HepG2 (cell line): ENCODE measurements around the gene BSX. TPM values are rescaled to one million over a fixed set of nuclear protein-coding genes. Genes with fewer than 3 reads are reported as not detected.

ENCODE experiments used
- ATAC-seq: fragments of 200-7000 bp; cut with Tn5 transposase; 3 replicates; pipeline ENCODE4 v1.9.1; 2020; ENCODE audit warnings: mild to moderate bottlenecking, moderate library complexity
- BruUV-seq: library from RNA; stranded (reverse); fragments of 400-500 nt; replicated peaks from 2 replicates; lab custom pipeline; 2021; lab: Mats Ljungman, UMichigan
- CTCF ChIA-PET: fragments of 300-600 bp; formaldehyde crosslinking; extraction: SDS; loops from one replicate; lab custom pipeline; 2021; ENCODE audit warnings: low total read pairs, inconsistent platforms, low intra/inter-chr PET ratio; lab: Yijun Ruan, JAX
- POLR2A ChIA-PET: fragments of 350-600 bp; sonication (Branson Sonifier 250); formaldehyde crosslinking; loops from one replicate; lab custom pipeline; 2020; ENCODE audit warnings: antibody characterized with exemption, inconsistent platforms; lab: Yijun Ruan, JAX
- DNase-seq: peaks from one replicate; pipeline ENCODE4 v3.0.0-alpha.2; 2015; ENCODE audit warnings: low spot score
- FAIRE-seq: peaks from 3 replicates; lab custom pipeline; 2011; peaks lifted over from hg19 to GRCh38; lab: Jason Lieb, UNC
- H2AFZ ChIP-seq: one replicate; pipeline ENCODE4 v1.6.1; 2011; ENCODE audit warnings: low read length, inconsistent platforms
- H3K27ac ChIP-seq: fragments of 300-600 bp; 3 replicates; pipeline ENCODE4 v1.8.0; 2011; ENCODE audit warnings: mixed run types, mild to moderate bottlenecking, mixed read lengths, low read length, inconsistent platforms; ENCODE audit not compliant: insufficient read depth; ENCODE audit errors: extremely low read length
- H3K27me3 ChIP-seq, 2 experiments: fragments of 200-600 bp in 1 of 2; 2 replicates in 1 of 2; 3 replicates in 1 of 2; pipeline versions ENCODE4 v1.6.0 to v1.8.0; 2011; ENCODE audit warnings: low read length in 2 of 2, mild to moderate bottlenecking in 2 of 2, moderate library complexity in 2 of 2, inconsistent platforms in 1 of 2; ENCODE audit not compliant: insufficient read depth in 2 of 2, control insufficient read depth in 1 of 2
- H3K36me3 ChIP-seq, 2 experiments: fragments of 200-600 bp in 1 of 2; replicated peaks in 1 of 2; 2 replicates in 1 of 2; 3 replicates in 1 of 2; pipeline versions ENCODE4 v1.5.1 to v1.8.0; 2011; ENCODE audit warnings: low read length in 2 of 2, inconsistent platforms in 1 of 2; ENCODE audit not compliant: insufficient read depth in 2 of 2, control insufficient read depth in 1 of 2
- H3K4me1 ChIP-seq: 2 replicates; pipeline ENCODE4 v1.5.1; 2012; ENCODE audit warnings: low read length, inconsistent platforms; ENCODE audit not compliant: insufficient read depth
- H3K4me2 ChIP-seq: 2 replicates; pipeline ENCODE4 v1.6.0; 2011; ENCODE audit warnings: low read depth, low read length, inconsistent platforms
- H3K4me3 ChIP-seq, 3 experiments: fragments of 200-600 bp in 1 of 3; sonication (generic), shearing (Covaris generic) in 1 of 3; replicated peaks in 1 of 3; 2 replicates each; pipeline ENCODE4 v1.5.1; 2011 to 2016; ENCODE audit warnings: low read length in 3 of 3, inconsistent platforms in 2 of 3, low read depth in 2 of 3, mild to moderate bottlenecking in 2 of 3, control low read depth in 1 of 3, mixed read lengths in 1 of 3; ENCODE audit not compliant: insufficient read depth in 1 of 3
- H3K79me2 ChIP-seq: one replicate; pipeline ENCODE4 v1.6.1; 2011; ENCODE audit warnings: low read length, inconsistent platforms; ENCODE audit not compliant: insufficient read depth
- H3K9ac ChIP-seq: 2 replicates; pipeline ENCODE4 v1.6.0; 2011; ENCODE audit warnings: mild to moderate bottlenecking, low read depth, low read length, inconsistent platforms; ENCODE audit not compliant: insufficient read depth
- H3K9me3 ChIP-seq: 2 replicates; pipeline ENCODE4 v1.5.1; 2012; ENCODE audit warnings: mild to moderate bottlenecking, low read length
- H4K20me1 ChIP-seq: 2 replicates; pipeline ENCODE4 v1.6.0; 2011; ENCODE audit warnings: inconsistent platforms, mild to moderate bottlenecking, low read length, moderate library complexity; ENCODE audit not compliant: insufficient read depth
- DNMT1 ChIP-seq: sonication (generic); formaldehyde crosslinking; IDR thresholded peaks from 2 replicates; pipeline ENCODE4 v1.5.1; 2020; ENCODE audit warnings: mild to moderate bottlenecking, missing genetic modification reagents
- KLF6 ChIP-seq: IDR thresholded peaks from 2 replicates; pipeline ENCODE4 v1.8.0; 2016; ENCODE audit warnings: missing biosample characterization, missing genetic modification reagents
- NFATC3 ChIP-seq: sonication (generic); formaldehyde crosslinking; IDR thresholded peaks from 2 replicates; pipeline ENCODE4 v1.5.1; 2020; ENCODE audit warnings: mild to moderate bottlenecking, missing genetic modification reagents
- PAF1 ChIP-seq: IDR thresholded peaks from 2 replicates; pipeline ENCODE4 v1.6.1; 2016; ENCODE audit warnings: missing genetic modification reagents, missing compliant biosample characterization
- PAWR ChIP-seq: sonication (generic); formaldehyde crosslinking; IDR thresholded peaks from 2 replicates; pipeline ENCODE4 v1.4.0; 2020; ENCODE audit warnings: missing genetic modification reagents, mild to moderate bottlenecking, borderline replicate concordance
- REPIN1 ChIP-seq: sonication (generic); formaldehyde crosslinking; IDR thresholded peaks from 2 replicates; pipeline ENCODE4 v1.8.0; 2022; ENCODE audit warnings: missing genetic modification reagents, low read depth, mild to moderate bottlenecking, borderline replicate concordance
- STAT5B ChIP-seq: sonication (generic); formaldehyde crosslinking; IDR thresholded peaks from 2 replicates; pipeline ENCODE4 v1.4.0; 2020; ENCODE audit warnings: missing genetic modification reagents
- ZBTB3 ChIP-seq: sonication (generic); formaldehyde crosslinking; IDR thresholded peaks from 2 replicates; pipeline ENCODE4 v1.4.0; 2020; ENCODE audit warnings: low read depth, mild to moderate bottlenecking, moderate library complexity, missing genetic modification reagents, borderline replicate concordance
- ZNF556 ChIP-seq: sonication (generic); formaldehyde crosslinking; IDR thresholded peaks from 2 replicates; pipeline ENCODE4 v1.4.0; 2020; ENCODE audit warnings: mild to moderate bottlenecking, missing genetic modification reagents, borderline replicate concordance
- WGBS: methylation state at CpG from one replicate; pipeline ENCODE4 v1.1.6; 2017; ENCODE audit warnings: low lambda C conversion rate; 5-methylcytosine and 5-hydroxymethylcytosine counted together
- in situ Hi-C: cut with HindIII; loops from 2 replicates; pipeline ENCODE4 v1.10.0; 2017; ENCODE audit warnings: low pct_unique_long_range_greater_than_20kb; ENCODE audit not compliant: extremely low pct_ligation_motif_present
- intact Hi-C: fragments of 100-400 bp; cut with micrococcal nuclease; formaldehyde crosslinking; loops from one replicate; pipeline ENCODE4 v1.10.0; 2022; ENCODE audit not compliant: unreplicated experiment
- polyA plus RNA-seq, 8 experiments: library from polyadenylated mRNA; depleted of rRNA in 3 of 8; stranded (reverse) in 7 of 8; unstranded in 1 of 8; fragments of >200 nt; fragmentation: Illumina TruSeq in 4 of 8; extraction: Trizol in 4 of 8; gene quantifications; 2 replicates each; pipeline versions ENCODE4 v1.2.1 to v1.2.3, GENCODE V29; 2011 to 2016; ENCODE audit warnings: low read depth in 4 of 8, missing spikeins in 1 of 8, mixed read lengths in 1 of 8; ENCODE audit not compliant: insufficient read depth in 1 of 8
- total RNA-seq, 5 experiments: library from RNA; depleted of rRNA; stranded (reverse); fragments of >200 nt; fragmentation: Illumina TruSeq; extraction: Trizol; gene quantifications; 2 replicates each; pipeline ENCODE4 v1.2.3, GENCODE V29; 2016; ENCODE audit warnings: low read depth in 1 of 5
- TF ChIP-seq, protein P1 (sequence below): sonication (generic); IDR thresholded peaks from 2 replicates; pipeline ENCODE4 v1.6.1; 2016; ENCODE audit warnings: low read depth, borderline replicate concordance
- TF ChIP-seq, protein P2 (sequence below): sonication (generic); formaldehyde crosslinking; IDR thresholded peaks from 2 replicates; pipeline ENCODE4 v1.5.1; 2020; ENCODE audit warnings: missing genetic modification reagents, mild to moderate bottlenecking, borderline replicate concordance
- TF ChIP-seq, protein P3 (sequence below): sonication (generic); formaldehyde crosslinking; conservative IDR thresholded peaks from 2 replicates; pipeline ENCODE4 v1.8.0; 2022; ENCODE audit warnings: low read depth, missing genetic modification reagents

Gene BSX
- total and polyA plus RNA-seq, 2 of the 13 experiments (the other 11 are each of a cell fraction or from before 2014, with no cell fraction given) = not detected

DNA sequence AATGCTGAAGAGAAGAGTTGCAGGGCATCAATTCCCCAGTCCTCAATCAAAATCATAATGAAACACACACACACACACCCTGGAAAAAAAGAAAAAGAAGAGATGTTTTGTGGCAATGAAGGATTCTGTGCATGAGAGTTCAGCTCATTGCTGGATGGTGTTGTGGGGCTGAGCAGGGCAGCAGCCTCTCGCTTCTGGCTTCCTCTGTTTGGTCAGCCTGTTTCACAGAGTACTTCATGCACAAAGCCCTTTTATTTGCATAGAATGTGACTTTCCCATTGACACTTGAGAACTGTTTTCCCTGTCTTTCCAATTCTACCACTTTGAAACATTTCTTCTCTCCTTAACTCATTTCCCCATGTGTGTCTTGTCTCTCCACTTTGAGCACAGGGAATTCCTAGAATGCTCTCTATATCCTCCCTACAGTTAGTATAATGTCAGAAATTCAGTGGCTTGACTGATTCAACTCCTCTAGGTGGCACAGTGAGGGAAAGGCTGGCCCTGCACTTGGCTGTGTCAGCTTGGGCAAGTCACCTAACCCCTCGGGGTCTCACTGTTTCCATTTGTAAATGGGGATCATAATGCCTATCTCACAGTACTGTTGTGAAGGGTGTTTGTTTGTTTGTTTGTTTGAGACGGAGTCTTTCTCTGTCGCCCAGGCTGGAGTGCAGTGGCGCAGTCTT is 25.4 kb upstream of the BSX start:
- no peak overlapping the region for H3K9ac ChIP-seq
- no peaks in the 10 kb centered on the region for H4K20me1 ChIP-seq
- intact Hi-C loops = no loop called here
- peaks cover 2 to 9% of the 10 kb centered on the region in 2 experiments; a peak in 4 of 5 replicates for H3K27me3 ChIP-seq
- H3K27ac ChIP-seq = no peak overlapping the region
- H3K36me3 ChIP-seq = no peaks in the 10 kb centered on the region
- peak; percentile 41; the same call in 2 of the 3 replicates for ATAC-seq
- H3K4me1 ChIP-seq = no peaks in the 10 kb centered on the region
- no peak for TF ChIP-seq REPIN1 (CRISPR knock-in tag)
- TF ChIP-seq PAF1 = no peak
- TF ChIP-seq STAT5B (CRISPR knock-in tag) = no peak
- no peak for TF ChIP-seq PAWR (CRISPR knock-in tag)
- no peak for TF ChIP-seq NFATC3 (CRISPR knock-in tag)
- TF ChIP-seq ZBTB3 (CRISPR knock-in tag) = no peak
- no peak for TF ChIP-seq KLF6
- TF ChIP-seq, all 625 proteins: peak for 0
- 58% methylated on average over 5 of the region's 5 CpGs for WGBS
- H3K79me2 ChIP-seq = no peaks in the 10 kb centered on the region
- DNase-seq = no peak
- FAIRE-seq = no peak
- BruUV-seq = no TSS peak
- H3K4me3 ChIP-seq = no peak overlapping the region
- no peak overlapping the region for H3K4me2 ChIP-seq
- in situ Hi-C loops = no loop called here
- H3K9me3 ChIP-seq = no peaks in the 10 kb centered on the region
- CTCF ChIA-PET = no interaction called here
- POLR2A ChIA-PET = no interaction called here
- no peak overlapping the region for H2AFZ ChIP-seq

DNA sequence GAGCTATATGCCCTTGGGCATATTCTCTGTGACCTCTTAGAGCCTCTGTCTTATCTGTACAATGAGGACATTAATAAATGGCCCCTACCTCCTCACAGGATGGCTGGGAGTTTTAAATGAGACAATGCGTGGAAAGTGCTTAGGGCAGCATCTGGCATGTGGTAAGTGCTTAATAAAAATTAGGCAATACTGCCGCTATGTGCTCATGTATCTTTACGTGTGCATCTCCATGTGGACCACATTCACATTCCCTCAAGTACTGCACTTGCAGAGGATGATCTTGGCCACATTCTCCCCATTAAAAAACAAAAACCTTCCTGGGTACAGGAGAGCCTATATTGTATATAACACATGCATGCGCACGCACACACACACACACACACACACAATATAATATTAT is 19.1 kb upstream of the BSX start:
- H3K27me3 ChIP-seq = peaks cover 3 to 8% of the 10 kb centered on the region in 2 experiments; a peak in 2 of 5 replicates
- in situ Hi-C loops = no loop called here
- POLR2A ChIA-PET = no interaction called here
- TF ChIP-seq, protein P1, sequence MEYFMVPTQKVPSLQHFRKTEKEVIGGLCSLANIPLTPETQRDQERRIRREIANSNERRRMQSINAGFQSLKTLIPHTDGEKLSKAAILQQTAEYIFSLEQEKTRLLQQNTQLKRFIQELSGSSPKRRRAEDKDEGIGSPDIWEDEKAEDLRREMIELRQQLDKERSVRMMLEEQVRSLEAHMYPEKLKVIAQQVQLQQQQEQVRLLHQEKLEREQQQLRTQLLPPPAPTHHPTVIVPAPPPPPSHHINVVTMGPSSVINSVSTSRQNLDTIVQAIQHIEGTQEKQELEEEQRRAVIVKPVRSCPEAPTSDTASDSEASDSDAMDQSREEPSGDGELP = no peak
- TF ChIP-seq, protein P2, sequence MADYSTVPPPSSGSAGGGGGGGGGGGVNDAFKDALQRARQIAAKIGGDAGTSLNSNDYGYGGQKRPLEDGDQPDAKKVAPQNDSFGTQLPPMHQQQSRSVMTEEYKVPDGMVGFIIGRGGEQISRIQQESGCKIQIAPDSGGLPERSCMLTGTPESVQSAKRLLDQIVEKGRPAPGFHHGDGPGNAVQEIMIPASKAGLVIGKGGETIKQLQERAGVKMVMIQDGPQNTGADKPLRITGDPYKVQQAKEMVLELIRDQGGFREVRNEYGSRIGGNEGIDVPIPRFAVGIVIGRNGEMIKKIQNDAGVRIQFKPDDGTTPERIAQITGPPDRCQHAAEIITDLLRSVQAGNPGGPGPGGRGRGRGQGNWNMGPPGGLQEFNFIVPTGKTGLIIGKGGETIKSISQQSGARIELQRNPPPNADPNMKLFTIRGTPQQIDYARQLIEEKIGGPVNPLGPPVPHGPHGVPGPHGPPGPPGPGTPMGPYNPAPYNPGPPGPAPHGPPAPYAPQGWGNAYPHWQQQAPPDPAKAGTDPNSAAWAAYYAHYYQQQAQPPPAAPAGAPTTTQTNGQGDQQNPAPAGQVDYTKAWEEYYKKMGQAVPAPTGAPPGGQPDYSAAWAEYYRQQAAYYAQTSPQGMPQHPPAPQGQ (CRISPR knock-in tag) = no peak
- TF ChIP-seq, protein P3, sequence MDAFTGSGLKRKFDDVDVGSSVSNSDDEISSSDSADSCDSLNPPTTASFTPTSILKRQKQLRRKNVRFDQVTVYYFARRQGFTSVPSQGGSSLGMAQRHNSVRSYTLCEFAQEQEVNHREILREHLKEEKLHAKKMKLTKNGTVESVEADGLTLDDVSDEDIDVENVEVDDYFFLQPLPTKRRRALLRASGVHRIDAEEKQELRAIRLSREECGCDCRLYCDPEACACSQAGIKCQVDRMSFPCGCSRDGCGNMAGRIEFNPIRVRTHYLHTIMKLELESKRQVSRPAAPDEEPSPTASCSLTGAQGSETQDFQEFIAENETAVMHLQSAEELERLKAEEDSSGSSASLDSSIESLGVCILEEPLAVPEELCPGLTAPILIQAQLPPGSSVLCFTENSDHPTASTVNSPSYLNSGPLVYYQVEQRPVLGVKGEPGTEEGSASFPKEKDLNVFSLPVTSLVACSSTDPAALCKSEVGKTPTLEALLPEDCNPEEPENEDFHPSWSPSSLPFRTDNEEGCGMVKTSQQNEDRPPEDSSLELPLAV (CRISPR knock-in tag) = no peak
- TF ChIP-seq DNMT1 (no peak), NFATC3 (CRISPR knock-in tag) (no peak), ZNF556 (CRISPR knock-in tag) (no peak)

More for the DNA sequence above, 19.1 kb upstream of the BSX start:
- 21% methylated on average over 5 of the region's 5 CpGs for WGBS
- ATAC-seq (no peak), DNase-seq (no peak), FAIRE-seq (no peak)
- no peaks in the 10 kb centered on the region for H3K79me2 ChIP-seq
- no peak overlapping the region for H3K4me3 ChIP-seq
- H4K20me1 ChIP-seq = no peaks in the 10 kb centered on the region
- H3K9me3 ChIP-seq = no peaks in the 10 kb centered on the region
- no peak overlapping the region for H3K4me2 ChIP-seq
- no peaks in the 10 kb centered on the region for H3K36me3 ChIP-seq
- CTCF ChIA-PET = no interaction called here
- H3K9ac ChIP-seq = no peak overlapping the region
- no TSS peak for BruUV-seq
- no peaks in the 10 kb centered on the region for H3K4me1 ChIP-seq
- no peak overlapping the region for H2AFZ ChIP-seq
- intact Hi-C loops = no loop called here
- H3K27ac ChIP-seq = no peak overlapping the region
